OCI-LY7 (cell line): ENCODE measurements around the gene RPS6KA2. TPM values are rescaled to one million over a fixed set of nuclear protein-coding genes. Genes with fewer than 3 reads are reported as not detected.

ENCODE experiments used
- BruUV-seq: library from RNA; stranded (reverse); fragments of 400-500 nt; replicated peaks from 2 replicates; lab custom pipeline; 2021; lab: Mats Ljungman, UMichigan
- CTCF ChIA-PET: fragments of 300-600 bp; sonication (Branson Sonifier 250); formaldehyde crosslinking; loops from one replicate; lab custom pipeline; 2022; ENCODE audit warnings: antibody characterized with exemption; ENCODE audit not compliant: unreplicated experiment; lab: Charles Lee
- POLR2A ChIA-PET: fragments of 300-600 bp; sonication (Branson Sonifier 250); formaldehyde crosslinking; loops from one replicate; lab custom pipeline; 2022; ENCODE audit warnings: antibody characterized with exemption; lab: Charles Lee
- DNase-seq: peaks from one replicate; pipeline ENCODE4 v3.0.0-alpha.2; 2015; ENCODE audit warnings: low spot score
- H2AFZ ChIP-seq: fragments of 200-600 bp; sonication (generic), shearing (Covaris generic); 2 replicates; pipeline ENCODE4 v1.6.1; 2014; ENCODE audit warnings: mild to moderate bottlenecking, antibody characterized with exemption, low read length, moderate library complexity
- H3K27ac ChIP-seq: fragments of 200-600 bp; sonication (generic); 2 replicates; pipeline ENCODE4 v1.5.1; 2014; ENCODE audit warnings: mixed run types, low read depth, mild to moderate bottlenecking, moderate library complexity, low read length, inconsistent platforms; ENCODE audit not compliant: poor library complexity, severe bottlenecking
- H3K36me3 ChIP-seq: fragments of 200-600 bp; sonication (generic); 2 replicates; pipeline ENCODE4 v1.6.1; 2014; ENCODE audit warnings: mild to moderate bottlenecking, antibody characterized with exemption, low read length, moderate library complexity, mixed read lengths; ENCODE audit not compliant: insufficient read depth
- H3K4me1 ChIP-seq: fragments of 200-600 bp; sonication (generic); 2 replicates; pipeline ENCODE4 v1.5.1; 2014; ENCODE audit warnings: mild to moderate bottlenecking, low read length; ENCODE audit not compliant: insufficient read depth, poor library complexity, severe bottlenecking
- H3K4me2 ChIP-seq: fragments of 200-600 bp; sonication (generic); 2 replicates; pipeline ENCODE4 v1.6.1; 2014; ENCODE audit warnings: mild to moderate bottlenecking, low read length
- H3K4me3 ChIP-seq: fragments of 200-600 bp; sonication (generic); 2 replicates; pipeline ENCODE4 v1.5.1; 2014; ENCODE audit warnings: mild to moderate bottlenecking, low read depth, low read length; ENCODE audit not compliant: poor library complexity, severe bottlenecking
- H3K79me2 ChIP-seq: fragments of 200-600 bp; sonication (generic); 2 replicates; pipeline ENCODE4 v1.6.1; 2016; ENCODE audit warnings: low read depth, mild to moderate bottlenecking, low read length, moderate library complexity, mixed read lengths; ENCODE audit not compliant: insufficient read depth
- H3K9me2 ChIP-seq: fragments of 200-600 bp; sonication (generic); 2 replicates; pipeline ENCODE4 v1.6.1; 2016; ENCODE audit warnings: mild to moderate bottlenecking, low read length, mixed read lengths; ENCODE audit not compliant: insufficient read depth
- H3K9me3 ChIP-seq: fragments of 200-600 bp; sonication (generic); 2 replicates; pipeline ENCODE4 v1.6.1; 2014; ENCODE audit warnings: mild to moderate bottlenecking, mixed run types, low read length, mixed read lengths
- H4K20me1 ChIP-seq: fragments of 200-600 bp; sonication (generic); 2 replicates; pipeline ENCODE4 v1.6.1; 2014; ENCODE audit warnings: mild to moderate bottlenecking, antibody characterized with exemption, low read length, moderate library complexity, mixed read lengths; ENCODE audit not compliant: insufficient read depth
- EZH2phosphoT487 ChIP-seq: fragments of 200-600 bp; sonication (generic); IDR thresholded peaks from 2 replicates; pipeline ENCODE4 v1.6.1; 2018; ENCODE audit warnings: low read depth, borderline replicate concordance, mild to moderate bottlenecking, mixed run types, antibody characterized with exemption, low read length, moderate library complexity, mixed read lengths
- intact Hi-C: fragments of 100-400 bp; cut with micrococcal nuclease; formaldehyde crosslinking; loops from one replicate; pipeline ENCODE4 v1.10.0; 2022; ENCODE audit not compliant: unreplicated experiment
- total RNA-seq, 2 experiments: library from RNA; depleted of rRNA in 1 of 2; stranded (reverse); fragments of >200 nt in 1 of 2; shearing (Covaris generic) in 1 of 2; gene quantifications; 2 replicates each; pipeline ENCODE4 v1.2.3, GENCODE V29; 2014 to 2022
- TF ChIP-seq, protein P1 (sequence below): fragments of 200-600 bp; sonication (generic); conservative IDR thresholded peaks from 2 replicates; pipeline ENCODE4 v1.5.1; 2014; ENCODE audit warnings: mild to moderate bottlenecking, antibody characterized with exemption, low read length, moderate library complexity, mixed read lengths

Gene RPS6KA2
- total RNA-seq, 2 experiments from 2014 or later = 0.69 to 1.9 TPM

DNA sequence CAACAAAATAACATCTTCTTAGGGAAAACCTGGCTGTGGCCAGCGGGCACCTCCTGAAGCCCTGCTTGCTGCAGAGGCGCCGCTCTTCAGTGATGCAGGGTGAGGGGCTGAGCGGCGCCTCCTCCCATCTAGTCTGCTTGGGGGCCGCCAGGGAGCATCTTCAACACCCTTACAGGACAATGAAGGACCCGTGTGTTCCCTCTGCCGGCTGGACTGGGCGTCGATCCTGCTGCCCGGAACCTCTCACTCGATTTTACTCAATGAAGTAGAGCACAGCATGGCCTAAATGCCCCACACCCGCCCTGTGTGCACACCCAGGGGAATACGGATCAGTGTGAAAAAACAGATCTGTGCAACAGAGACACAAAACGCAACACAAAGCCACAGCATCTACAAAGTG lies 215.8 kb downstream of the RPS6KA2 start:
- BruUV-seq = no TSS peak
- ChIA-PET POLR2A (interaction anchor here (0.7 to 1.0 kb wide), 2 partner anchors 85 to 127 kb away, joined by 3 read pairs; no protein-coding TSS in a partner anchor), CTCF (no interaction called here)
- Histone ChIP-seq H3K4me3 (no peak overlapping the region), H3K79me2 (no peaks in the 10 kb centered on the region), H3K27ac (no peak overlapping the region), H3K9me3 (no peaks in the 10 kb centered on the region), H4K20me1 (no peaks in the 10 kb centered on the region), H2AFZ (no peak overlapping the region), H3K4me2 (no peak overlapping the region), H3K4me1 (no peaks in the 10 kb centered on the region), H3K9me2 (no peaks in the 10 kb centered on the region), H3K36me3 (no peaks in the 10 kb centered on the region)
- TF ChIP-seq, protein P1, sequence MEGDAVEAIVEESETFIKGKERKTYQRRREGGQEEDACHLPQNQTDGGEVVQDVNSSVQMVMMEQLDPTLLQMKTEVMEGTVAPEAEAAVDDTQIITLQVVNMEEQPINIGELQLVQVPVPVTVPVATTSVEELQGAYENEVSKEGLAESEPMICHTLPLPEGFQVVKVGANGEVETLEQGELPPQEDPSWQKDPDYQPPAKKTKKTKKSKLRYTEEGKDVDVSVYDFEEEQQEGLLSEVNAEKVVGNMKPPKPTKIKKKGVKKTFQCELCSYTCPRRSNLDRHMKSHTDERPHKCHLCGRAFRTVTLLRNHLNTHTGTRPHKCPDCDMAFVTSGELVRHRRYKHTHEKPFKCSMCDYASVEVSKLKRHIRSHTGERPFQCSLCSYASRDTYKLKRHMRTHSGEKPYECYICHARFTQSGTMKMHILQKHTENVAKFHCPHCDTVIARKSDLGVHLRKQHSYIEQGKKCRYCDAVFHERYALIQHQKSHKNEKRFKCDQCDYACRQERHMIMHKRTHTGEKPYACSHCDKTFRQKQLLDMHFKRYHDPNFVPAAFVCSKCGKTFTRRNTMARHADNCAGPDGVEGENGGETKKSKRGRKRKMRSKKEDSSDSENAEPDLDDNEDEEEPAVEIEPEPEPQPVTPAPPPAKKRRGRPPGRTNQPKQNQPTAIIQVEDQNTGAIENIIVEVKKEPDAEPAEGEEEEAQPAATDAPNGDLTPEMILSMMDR = no peak
- TF ChIP-seq EZH2phosphoT487 = no peak
- intact Hi-C loops = no loop called here
- no peak for DNase-seq

DNA sequence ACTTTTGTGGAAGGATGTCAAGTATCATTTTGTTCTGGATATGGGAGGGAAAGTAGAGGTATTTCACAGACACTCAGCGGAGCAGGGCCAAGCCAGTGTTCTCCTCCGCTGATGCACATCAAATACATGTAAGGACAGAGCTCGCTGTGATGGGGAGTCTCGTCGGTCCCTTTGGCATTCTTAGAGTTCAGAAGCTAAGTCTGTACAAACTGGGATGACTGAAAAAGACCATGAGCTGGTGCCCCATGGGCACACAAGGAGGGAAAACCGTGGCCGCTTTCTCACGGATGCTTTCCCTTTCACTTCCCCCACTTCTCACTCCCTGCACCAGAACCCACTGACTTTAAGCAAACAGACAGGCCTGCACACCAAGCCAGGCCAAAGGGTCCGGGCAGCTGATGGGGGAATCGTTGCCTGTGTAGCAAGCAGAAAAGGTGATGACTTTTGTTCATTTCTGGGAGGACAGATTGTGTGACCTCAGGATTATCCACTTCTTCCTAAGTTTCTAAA lies 216.6 kb downstream of the RPS6KA2 start:
- ChIA-PET POLR2A (interaction anchor here (0.7 to 1.0 kb wide), 2 partner anchors 84 to 127 kb away, joined by 3 read pairs; no protein-coding TSS in a partner anchor), CTCF (no interaction called here)
- no peak overlapping the region for H2AFZ ChIP-seq
- H3K9me2 ChIP-seq = no peaks in the 10 kb centered on the region
- TF ChIP-seq, protein P1 = no peak
- no peak for TF ChIP-seq EZH2phosphoT487
- no peaks in the 10 kb centered on the region for H3K4me1 ChIP-seq
- intact Hi-C loops = no loop called here
- no peak overlapping the region for H3K4me2 ChIP-seq
- no peak overlapping the region for H3K4me3 ChIP-seq
- no peaks in the 10 kb centered on the region for H3K79me2 ChIP-seq
- no peaks in the 10 kb centered on the region for H3K36me3 ChIP-seq
- H3K27ac ChIP-seq = no peak overlapping the region
- DNase-seq = no peak
- no TSS peak for BruUV-seq
- H4K20me1 ChIP-seq = no peaks in the 10 kb centered on the region
- H3K9me3 ChIP-seq = no peaks in the 10 kb centered on the region

DNA sequence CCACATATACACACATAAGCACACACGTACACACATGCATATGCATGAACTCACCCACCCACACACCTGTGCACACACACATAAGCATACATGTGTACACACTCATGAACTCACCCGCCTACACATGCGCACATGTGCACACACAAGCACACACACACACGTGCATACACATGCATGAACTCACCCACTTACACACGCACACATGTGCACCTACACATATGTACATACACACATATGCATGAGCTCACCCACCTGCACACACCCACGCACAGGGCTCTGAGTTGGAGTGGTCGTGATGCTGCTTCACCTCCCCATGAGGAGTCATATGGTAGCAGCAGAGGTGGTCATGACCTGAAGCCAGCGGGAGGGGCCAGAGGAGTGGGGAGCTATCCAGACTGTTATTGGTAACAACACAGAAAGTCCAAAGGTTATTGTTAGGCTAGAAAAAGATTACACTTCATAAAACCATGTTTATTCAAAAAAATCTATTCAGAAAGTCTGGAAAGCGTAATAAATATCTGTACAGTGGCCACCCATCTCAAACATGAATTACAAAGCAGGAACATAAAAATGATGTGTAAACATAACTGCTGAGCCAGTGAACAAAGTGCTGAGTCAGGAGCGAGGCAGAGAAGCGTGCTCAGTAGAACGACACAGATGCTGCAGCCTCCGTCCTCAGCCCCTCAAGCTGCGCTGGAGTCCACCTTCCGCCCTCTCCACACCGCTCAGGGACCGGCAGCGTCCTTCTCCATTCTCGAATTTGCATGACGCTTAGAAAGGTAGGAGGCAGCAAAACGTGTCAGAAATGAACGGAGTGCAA lies 217.9 kb downstream of the RPS6KA2 start:
- no peak overlapping the region for H2AFZ ChIP-seq
- intact Hi-C loops = no loop called here
- no peaks in the 10 kb centered on the region for H3K36me3 ChIP-seq
- TF ChIP-seq EZH2phosphoT487 = no peak
- TF ChIP-seq, protein P1 = no peak
- no peaks in the 10 kb centered on the region for H4K20me1 ChIP-seq
- ChIA-PET POLR2A (interaction anchor here (0.6 kb wide), 1 partner anchor 1403 kb away, joined by 3 read pairs; no protein-coding TSS in a partner anchor), CTCF (no interaction called here)
- H3K9me2 ChIP-seq = no peaks in the 10 kb centered on the region
- no peaks in the 10 kb centered on the region for H3K4me1 ChIP-seq
- H3K9me3 ChIP-seq = no peaks in the 10 kb centered on the region
- DNase-seq = no peak
- no peaks in the 10 kb centered on the region for H3K79me2 ChIP-seq
- BruUV-seq = no TSS peak
- no peak overlapping the region for H3K4me2 ChIP-seq
- no peak overlapping the region for H3K4me3 ChIP-seq
- no peak overlapping the region for H3K27ac ChIP-seq
